ENCODE measurements around the gene CHRM3. TPM values are rescaled to one million over a fixed set of nuclear protein-coding genes. Genes with fewer than 3 reads are reported as not detected.

The CHRM3 gene
- total and polyA plus RNA-seq, 5 donors: 0.18 to 0.86 (median 0.83) TPM

- ATAC-seq (no peak), DNase-seq (no peak)
- Histone ChIP-seq H3K4me1 (ENCODE audit: control insufficient read depth, insufficient read depth, low read length) (no peaks in the 10 kb centered on the region), H3K4me3 (ENCODE audit: low read length) (no peak overlapping the region), H3K27me3 (ENCODE audit: control insufficient read depth, insufficient read depth) (no peaks in the 10 kb centered on the region), H3K27ac (ENCODE audit: low read length) (no peak overlapping the region), H3K9me3 (ENCODE audit: control insufficient read depth, low read length) (no peaks in the 10 kb centered on the region)
- intact Hi-C loops (cut with DNase I): no loop called here
- 86% methylated on average over 5 of the region's 5 CpGs for WGBS
These were observed 47.8 kb downstream of the CHRM3 start for GRCh38 chr1:239434181-239434580.
